ENCODE results near the gene SUN2. TPM values are rescaled to one million over a fixed set of nuclear protein-coding genes. Genes with fewer than 3 reads are reported as not detected.

Gene SUN2
- total and polyA plus RNA-seq, 2 of the 13 experiments (the other 11 are each of a cell fraction or from before 2014, with no cell fraction given) = 45.6 to 56.6 TPM

- H3K79me2 ChIP-seq (ENCODE audit: insufficient read depth, low read length) = no peaks in the 10 kb centered on the region
- no TSS peak for BruUV-seq (replicated peaks)
- H3K4me2 ChIP-seq (ENCODE audit: low read depth, low read length) = no peak overlapping the region
- H4K20me1 ChIP-seq (ENCODE audit: insufficient read depth, low read length) = no peaks in the 10 kb centered on the region
- peaks cover 10% of the 10 kb centered on the region for H3K4me1 ChIP-seq (ENCODE audit: insufficient read depth, low read length)
- no peaks in the 10 kb centered on the region; a peak in 1 of 5 replicates for H3K27me3 ChIP-seq (ENCODE audit: control insufficient read depth in 1 of 2, insufficient read depth in 2 of 2, low read length in 2 of 2)
- no peak overlapping the region for H2AFZ ChIP-seq (ENCODE audit: low read length)
- DNase-seq (ENCODE audit: low spot score) (no peak), ATAC-seq (no peak), FAIRE-seq (no peak)
- no peak overlapping the region for H3K9ac ChIP-seq (ENCODE audit: insufficient read depth, low read depth, low read length)
- 97% methylated on average over 16 of the region's 18 CpGs for WGBS (ENCODE audit: low lambda C conversion rate)
- ChIA-PET POLR2A (interaction anchor here (1.0 kb wide), 2 partner anchors 9 to 33 kb away, joined by 3 to 5 read pairs; partner anchors contain the start of gene GTPBP1), CTCF (ENCODE audit: low intra/inter-chr PET ratio, low total read pairs) (no interaction called here)
- H3K36me3 ChIP-seq (replicated peaks in 1 of 2; ENCODE audit: control insufficient read depth in 1 of 2, insufficient read depth in 2 of 2, low read length in 2 of 2) = peaks cover 52 to 79% of the 10 kb centered on the region in 2 experiments
- in situ Hi-C loops (cut with HindIII; ENCODE audit: extremely low pct_ligation_motif_present, low pct_unique_long_range_greater_than_20kb) (no loop called here), intact Hi-C loops (cut with micrococcal nuclease; ENCODE audit: unreplicated experiment) (no loop called here)
- no peak overlapping the region for H3K4me3 ChIP-seq (replicated peaks in 1 of 3; ENCODE audit: insufficient read depth in 1 of 3, low read depth in 2 of 3, low read length in 3 of 3)
- no peak overlapping the region for H3K27ac ChIP-seq (ENCODE audit: extremely low read length, insufficient read depth, low read length)
- peak; percentile 42 for TF ChIP-seq AGO2 (optimal IDR thresholded peaks at IDR 0.05; ENCODE audit: low read depth, low read length)
- no peak for TF ChIP-seq ZBTB34 (CRISPR knock-in tag; IDR thresholded peaks at IDR 0.05)
- TF ChIP-seq ZNF775 (CRISPR knock-in tag; IDR thresholded peaks at IDR 0.05; ENCODE audit: borderline replicate concordance) = no peak
- no peak for TF ChIP-seq ZFYVE20 (CRISPR knock-in tag; IDR thresholded peaks at IDR 0.05; ENCODE audit: borderline replicate concordance, low read depth)
- no peak for TF ChIP-seq ZNF414 (CRISPR knock-in tag; IDR thresholded peaks at IDR 0.05)
- no peaks in the 10 kb centered on the region for H3K9me3 ChIP-seq (ENCODE audit: low read length)
These were observed 17.2 kb downstream of the SUN2 start for GRCh38 chr22:38738475-38739070.

Measured in HepG2 (cell line).